H1 (cell line): ENCODE data around the gene XPO1. TPM values are rescaled to one million over a fixed set of nuclear protein-coding genes. Genes with fewer than 3 reads are reported as not detected.

Source experiments
- RFX5 ChIP-seq: IDR thresholded peaks from 2 replicates; pipeline ENCODE4 v1.6.1; 2011; ENCODE audit warnings: low read depth, low read length, improper control_type of control experiment, borderline replicate concordance
- TBP ChIP-seq: IDR thresholded peaks from 2 replicates; pipeline ENCODE4 v1.6.1; 2011; ENCODE audit warnings: low read depth, low read length, improper control_type of control experiment
- TCF12 ChIP-seq: IDR thresholded peaks from 2 replicates; pipeline ENCODE4 v1.6.1; 2011; ENCODE audit warnings: low read depth, mild to moderate bottlenecking, low read length
- polyA plus RNA-seq, 7 experiments: library from polyadenylated mRNA; depleted of rRNA in 3 of 7; stranded (reverse) in 5 of 7; unstranded in 2 of 7; fragments of >200 nt in 5 of 7; fragments of 200-250 nt in 2 of 7; gene quantifications; 1 replicate in 5 of 7; 2 replicates in 1 of 7; 4 replicates in 1 of 7; pipeline versions ENCODE4 v1.2.1 to v1.2.3, GENCODE V29; 2011 to 2013; ENCODE audit warnings: missing spikeins in 2 of 7, mixed read lengths in 2 of 7
- total RNA-seq: library from RNA; stranded (reverse); fragmentation: NEBNext Ultra II Directional; extraction: Animal tissue kit (Norgen Biotek cat#: 25700); gene quantifications from 2 replicates; pipeline ENCODE4 v1.2.1, GENCODE V29; 2021

XPO1 gene
- total and polyA plus RNA-seq, 2 of the 8 experiments (the other 6 are each of a cell fraction or from before 2014, with no cell fraction given), result 110 to 296 TPM

- TF ChIP-seq RFX5 (no peak), TCF12 (no peak), TBP (no peak)
These were observed 43.6 kb upstream of the XPO1 start (continued) for GRCh38 chr2:61581716-61582115.
